Choroid plexus epithelial cell (primary cell): ENCODE measurements around the gene CLPX.

Experiments
- DNase-seq: peaks from one replicate; pipeline ENCODE4 v3.0.0-alpha.2; 2010; ENCODE audit warnings: low read depth
- H3K4me3 ChIP-seq: 2 replicates; pipeline ENCODE4 v1.5.1; 2011; ENCODE audit warnings: low read depth, mild to moderate bottlenecking, control low read depth, low read length, moderate library complexity
- TF ChIP-seq, protein P1 (sequence below): conservative IDR thresholded peaks from 2 replicates; pipeline ENCODE4 v1.5.1; 2011; ENCODE audit warnings: low read depth, mild to moderate bottlenecking, control low read depth, inconsistent platforms, low read length, moderate library complexity

CLPX gene

DNA sequence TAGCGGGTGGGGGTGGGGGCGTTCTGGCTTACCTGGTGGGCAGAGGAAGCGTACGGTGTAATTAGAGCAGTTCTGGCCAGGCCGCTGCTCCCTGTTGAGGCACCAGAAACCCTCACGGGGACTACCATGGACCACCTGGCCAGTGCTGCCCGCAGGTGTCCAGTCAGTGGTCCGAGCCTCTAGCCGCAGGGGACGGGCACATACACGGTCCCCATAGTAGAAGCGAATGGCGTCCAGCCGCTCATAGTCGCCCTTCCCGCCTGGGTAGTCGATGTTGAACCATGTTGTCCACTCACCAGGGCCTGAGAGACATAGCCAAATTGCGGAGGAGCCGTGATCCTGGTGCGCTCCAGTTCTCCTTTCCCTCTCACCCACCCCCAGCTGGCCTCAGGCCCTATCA is 21.6 kb upstream of the CLPX start:
- no peak for DNase-seq
- TF ChIP-seq, protein P1, sequence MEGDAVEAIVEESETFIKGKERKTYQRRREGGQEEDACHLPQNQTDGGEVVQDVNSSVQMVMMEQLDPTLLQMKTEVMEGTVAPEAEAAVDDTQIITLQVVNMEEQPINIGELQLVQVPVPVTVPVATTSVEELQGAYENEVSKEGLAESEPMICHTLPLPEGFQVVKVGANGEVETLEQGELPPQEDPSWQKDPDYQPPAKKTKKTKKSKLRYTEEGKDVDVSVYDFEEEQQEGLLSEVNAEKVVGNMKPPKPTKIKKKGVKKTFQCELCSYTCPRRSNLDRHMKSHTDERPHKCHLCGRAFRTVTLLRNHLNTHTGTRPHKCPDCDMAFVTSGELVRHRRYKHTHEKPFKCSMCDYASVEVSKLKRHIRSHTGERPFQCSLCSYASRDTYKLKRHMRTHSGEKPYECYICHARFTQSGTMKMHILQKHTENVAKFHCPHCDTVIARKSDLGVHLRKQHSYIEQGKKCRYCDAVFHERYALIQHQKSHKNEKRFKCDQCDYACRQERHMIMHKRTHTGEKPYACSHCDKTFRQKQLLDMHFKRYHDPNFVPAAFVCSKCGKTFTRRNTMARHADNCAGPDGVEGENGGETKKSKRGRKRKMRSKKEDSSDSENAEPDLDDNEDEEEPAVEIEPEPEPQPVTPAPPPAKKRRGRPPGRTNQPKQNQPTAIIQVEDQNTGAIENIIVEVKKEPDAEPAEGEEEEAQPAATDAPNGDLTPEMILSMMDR: no peak

DNA sequence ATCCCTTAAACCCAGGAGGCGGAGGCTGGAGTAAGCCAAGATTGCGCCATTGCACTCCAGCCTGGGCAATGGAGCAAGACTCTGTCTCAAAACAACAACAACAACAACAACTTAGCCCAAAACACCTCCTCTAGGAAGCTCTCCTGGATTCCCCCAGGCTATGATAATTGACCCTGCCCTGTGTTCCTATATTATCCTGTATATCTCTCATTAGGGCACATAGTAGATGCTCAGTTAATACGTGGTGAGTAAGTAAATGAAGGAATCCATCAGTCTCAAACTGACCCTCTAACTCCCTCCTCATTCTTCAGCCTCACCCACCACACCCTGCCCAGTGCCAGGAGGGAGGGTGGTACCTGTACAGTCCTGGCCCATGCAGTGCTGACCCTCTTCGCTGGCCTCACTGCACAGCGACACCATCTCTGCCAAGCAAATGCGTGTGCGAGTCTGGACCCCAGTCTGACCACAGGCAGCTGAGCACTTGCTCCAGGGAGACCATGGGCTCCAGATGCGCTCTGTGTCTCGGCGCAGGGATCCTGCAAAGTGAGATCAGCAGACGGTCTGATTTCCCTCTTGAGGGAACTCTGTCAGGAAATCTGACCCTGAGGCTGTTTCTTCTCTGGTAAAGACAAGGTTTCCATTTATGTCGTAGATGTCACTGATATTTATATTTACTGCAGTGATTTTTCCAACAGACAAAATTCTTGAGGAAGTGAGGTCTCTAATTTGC is 20.0 kb upstream of the CLPX start:
- TF ChIP-seq, protein P1: no peak
- no peak overlapping the region for H3K4me3 ChIP-seq
- DNase-seq: no peak

More for the DNA sequence above, 21.6 kb upstream of the CLPX start:
- H3K4me3 ChIP-seq: no peak overlapping the region

DNA sequence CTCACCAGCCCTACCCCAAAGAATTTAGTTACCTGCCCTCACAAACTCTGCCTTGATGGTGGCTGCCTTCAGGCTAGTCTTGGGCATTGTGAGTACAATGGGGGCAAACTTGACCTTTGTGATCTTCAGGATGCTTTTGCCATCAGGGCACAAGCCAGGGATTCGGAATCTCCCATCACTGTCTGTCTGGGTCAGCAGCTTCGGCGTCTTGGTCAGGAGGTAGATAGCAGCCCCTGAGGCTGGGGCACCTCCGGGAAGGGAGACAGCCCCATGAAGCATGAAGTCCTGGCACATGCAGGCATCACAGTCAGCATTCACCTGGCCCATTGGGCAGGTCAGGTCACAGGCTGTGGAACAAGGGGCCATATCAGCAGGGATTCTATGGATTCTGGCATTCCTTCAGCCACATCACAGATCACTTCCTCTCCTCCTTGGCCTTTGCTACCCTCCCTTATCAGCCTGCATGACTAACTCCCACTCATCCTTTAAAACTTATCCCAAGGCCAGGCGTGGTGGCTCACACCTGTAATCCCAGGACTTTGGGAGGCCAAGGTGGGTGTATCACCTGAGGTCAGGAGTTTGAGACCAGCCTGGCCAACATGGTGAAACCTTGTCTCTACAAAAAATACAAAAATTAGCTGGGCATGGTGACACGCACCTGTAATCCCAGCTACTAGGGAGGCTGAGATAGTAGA is 19.2 kb upstream of the CLPX start:
- no peak overlapping the region for H3K4me3 ChIP-seq
- TF ChIP-seq, protein P1: no peak
- DNase-seq: no peak

DNA sequence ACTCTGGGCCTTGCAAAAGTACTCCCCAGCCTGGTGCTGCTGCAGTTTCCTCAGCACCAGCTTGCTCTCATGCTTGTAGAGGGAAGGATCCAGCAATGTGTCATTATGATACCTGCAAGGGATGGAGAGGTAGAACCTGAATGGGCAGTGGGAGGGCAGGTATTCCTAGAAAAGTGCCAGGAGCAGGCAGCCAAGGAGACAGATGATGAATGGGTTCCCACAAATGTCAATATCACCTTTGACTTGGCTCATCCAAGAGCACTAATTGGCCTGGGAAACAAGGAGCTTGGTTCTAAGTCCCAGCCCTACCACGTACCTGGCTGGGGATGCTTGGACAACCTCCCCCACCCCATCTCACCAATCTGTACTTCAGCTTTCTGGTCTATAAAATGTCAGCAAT is 16.8 kb upstream of the CLPX start:
- TF ChIP-seq, protein P1: no peak
- DNase-seq: no peak
- H3K4me3 ChIP-seq: no peak overlapping the region

DNA sequence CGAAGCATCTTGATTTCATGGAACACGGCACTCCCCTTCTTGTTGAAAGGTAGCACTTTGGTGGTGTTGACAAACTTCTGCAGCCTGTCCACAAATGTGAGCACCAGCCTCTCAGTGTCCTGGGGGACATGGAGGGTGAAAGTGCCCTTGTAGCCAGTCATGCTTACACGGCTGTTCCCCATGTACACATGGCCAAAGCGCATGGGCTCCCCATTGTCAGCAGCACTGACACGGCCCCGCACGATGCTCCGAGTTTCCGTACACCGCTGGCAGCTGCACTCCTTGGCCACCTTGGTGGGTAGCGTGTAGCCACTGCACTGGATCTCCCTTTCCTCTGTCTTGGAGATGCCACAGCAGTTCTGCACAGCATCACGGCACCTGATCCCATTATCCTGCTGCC is 13.4 kb upstream of the CLPX start:
- TF ChIP-seq, protein P1: no peak
- no peak overlapping the region for H3K4me3 ChIP-seq
- DNase-seq: no peak

DNA sequence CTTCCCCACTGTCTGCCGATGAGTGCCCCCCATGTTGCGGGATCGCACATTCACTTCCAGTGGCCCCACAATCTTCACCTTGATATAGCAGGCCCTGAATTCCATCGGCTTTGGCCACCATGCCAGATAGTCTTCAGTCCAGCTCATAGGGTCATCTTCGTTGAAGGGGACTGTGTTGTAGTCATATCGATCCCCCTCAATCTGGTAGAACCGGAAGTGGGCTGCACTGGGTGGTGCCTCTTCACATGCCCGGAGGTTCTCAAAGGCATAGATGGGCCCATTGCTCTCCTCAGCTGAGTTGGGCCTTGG is 12.1 kb upstream of the CLPX start:
- no peak overlapping the region for H3K4me3 ChIP-seq
- TF ChIP-seq, protein P1: no peak
- DNase-seq: no peak
